GM19452 (cell line): ENCODE measurements around the gene DNAJB13.
"Not testable (repeated sequence)": the region's sequence is repeated elsewhere in the genome, so short reads cannot be mapped to it uniquely, and the experiment has no call there.

ENCODE experiments used
- ATAC-seq: cut with Tn5 transposase; IDR thresholded peaks from one replicate; pipeline ENCODE4 v1.9.1; 2021; ENCODE audit not compliant: unreplicated experiment

DNAJB13 gene

GRCh38 chr11:73976451-73977151 lies 25.8 kb downstream of the DNAJB13 start:
- ATAC-seq = no peak

GRCh38 chr11:73977856-73978519 lies 27.2 kb downstream of the DNAJB13 start:
- no peak for ATAC-seq

GRCh38 chr11:73978576-73979086 lies 27.8 kb downstream of the DNAJB13 start:
- ATAC-seq = no peak

GRCh38 chr11:73980001-73980961 lies 29.5 kb downstream of the DNAJB13 start:
- ATAC-seq = peak; percentile 43

GRCh38 chr11:73981051-73981805 lies 30.4 kb downstream of the DNAJB13 start:
- no peak for ATAC-seq

GRCh38 chr11:73982595-73982989 lies 31.8 kb downstream of the DNAJB13 start, which contains the start of gene UCP2:
UCP2 (minus strand) TSS chr11:73982843; CDS start chr11:73978378, 4,465 bp downstream.
- ATAC-seq = peak; percentile 48

GRCh38 chr11:73982990-73983740 lies 32.3 kb downstream of the DNAJB13 start:
- peak; percentile 71 for ATAC-seq

GRCh38 chr11:73983741-73984538 lies 33.1 kb downstream of the DNAJB13 start:
- no peak for ATAC-seq

- not testable (repeated sequence) for ATAC-seq
Measured at GRCh38 chr11:73985661-73986060, 34.8 kb downstream of the DNAJB13 start.

GRCh38 chr11:73988227-73988626 lies 37.4 kb downstream of the DNAJB13 start:
- no peak for ATAC-seq

- ATAC-seq = no peak
Measured at GRCh38 chr11:73989156-73989555, 38.3 kb downstream of the DNAJB13 start.

GRCh38 chr11:73990730-73991129 lies 39.9 kb downstream of the DNAJB13 start:
- ATAC-seq = no peak

- no peak for ATAC-seq
Measured at GRCh38 chr11:73991471-73992006, 40.7 kb downstream of the DNAJB13 start.

GRCh38 chr11:73995247-73995646 lies 44.4 kb downstream of the DNAJB13 start:
- ATAC-seq = peak; percentile 49

- ATAC-seq = no peak
Measured at GRCh38 chr11:73995731-73996130, 44.9 kb downstream of the DNAJB13 start.

- ATAC-seq = no peak
Measured at GRCh38 chr11:73996161-73996747, 45.4 kb downstream of the DNAJB13 start.

- no peak for ATAC-seq
Measured at GRCh38 chr11:73997120-73997770, 46.4 kb downstream of the DNAJB13 start.
